ENCODE data around the gene PCAT6. TPM values are rescaled to one million over a fixed set of nuclear protein-coding genes. Genes with fewer than 3 reads are reported as not detected.

Gene PCAT6
- total and polyA plus RNA-seq, 2 of the 8 experiments (the other 6 are each of a cell fraction or from before 2014, with no cell fraction given): 4.6 to 14.7 TPM

DNA sequence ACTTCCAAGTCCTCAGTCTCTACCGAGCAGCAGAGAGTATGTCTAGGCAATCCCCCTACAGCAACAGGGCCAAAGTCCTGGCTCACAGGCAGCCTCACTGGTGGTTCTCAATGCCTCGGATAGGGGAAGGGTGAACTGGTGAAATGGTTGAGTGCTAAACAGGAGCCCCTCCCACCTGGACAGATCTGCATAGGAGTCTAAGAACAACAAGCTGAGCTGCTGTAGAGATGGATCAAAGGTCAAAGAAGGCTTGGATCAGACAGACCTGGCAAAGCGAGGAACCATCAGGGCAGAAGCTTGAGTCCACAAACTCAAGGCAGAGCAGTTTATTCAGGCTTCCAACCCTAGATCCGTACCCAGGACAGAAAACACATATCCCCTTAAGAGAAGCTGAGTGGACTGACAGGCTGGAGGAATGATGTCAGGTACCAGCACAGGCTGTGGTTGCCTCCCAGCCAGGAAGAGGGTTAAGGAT lies 46.4 kb downstream of the PCAT6 start:
- Histone ChIP-seq H3K9ac (replicated peaks in 1 of 4; ENCODE audit: extremely low read depth in 1 of 4, low read depth in 3 of 4, low read length in 3 of 4) (no peak overlapping the region), H3K23me2 (ENCODE audit: low read depth, low read length) (0 out of 2 replicates have a peak, but pooled peaks cover 2% of the 10 kb centered on the region), H2BK12ac (ENCODE audit: low read depth, low read length) (no peak overlapping the region), H3K4ac (replicated peaks; ENCODE audit: insufficient read length, low read depth, low read length) (no peak overlapping the region), H3K27ac (ENCODE audit: low read depth, low read length) (no peak overlapping the region), H2AFZ (ENCODE audit: low read length) (no peak overlapping the region), H2BK120ac (replicated peaks; ENCODE audit: low read depth, low read length) (no peak overlapping the region), H3K4me1 (replicated peaks in 1 of 4; ENCODE audit: control insufficient read depth in 3 of 4, insufficient read depth in 4 of 4, low read length in 3 of 4) (peaks cover 0 to 4% (median 2%) of the 10 kb centered on the region in 4 experiments; a peak in 3 of 7 replicates), H3K36me3 (ENCODE audit: control insufficient read depth in 2 of 4, insufficient read depth in 4 of 4, low read length in 3 of 4) (peaks cover 18 to 41% (median 34%) of the 10 kb centered on the region in 4 experiments), H3K79me1 (ENCODE audit: low read depth, low read length) (peaks cover 19% of the 10 kb centered on the region), H4K91ac (replicated peaks; ENCODE audit: insufficient read length, low read length) (no peak overlapping the region), H3K27me3 (replicated peaks in 1 of 4; ENCODE audit: control insufficient read depth in 3 of 4, extremely low read depth in 1 of 4, insufficient read depth in 3 of 4, low read length in 3 of 4) (no peaks in the 10 kb centered on the region), H3K23ac (ENCODE audit: insufficient read length) (no peak overlapping the region), H3K9me3 (ENCODE audit: insufficient read depth in 2 of 2, low read depth in 1 of 2, low read length in 1 of 2) (no peaks in the 10 kb centered on the region), H3K14ac (ENCODE audit: insufficient read length) (no peak overlapping the region), H3K18ac (ENCODE audit: extremely low read depth, low read length) (no peak overlapping the region), H3K4me2 (ENCODE audit: insufficient read depth in 1 of 2, low read depth in 2 of 2, low read length in 2 of 2) (no peak overlapping the region), H3K4me3 (ENCODE audit: extremely low read depth in 1 of 4, insufficient read depth in 2 of 4, low read depth in 3 of 4, low read length in 4 of 4) (no peak overlapping the region), H3K79me2 (ENCODE audit: control insufficient read depth in 1 of 2, insufficient read depth in 2 of 2, low read length in 2 of 2) (peaks cover 3 to 25% of the 10 kb centered on the region in 2 experiments; a peak in 3 of 4 replicates), H2BK20ac (ENCODE audit: low read length) (no peak overlapping the region), H2AK5ac (ENCODE audit: low read depth, low read length) (no peak overlapping the region), H2BK5ac (ENCODE audit: low read depth, low read length) (no peak overlapping the region), H4K20me1 (replicated peaks in 1 of 2; ENCODE audit: control insufficient read depth in 1 of 2, insufficient read depth in 2 of 2, low read length in 2 of 2) (peaks cover 1 to 11% of the 10 kb centered on the region in 2 experiments), H4K5ac (ENCODE audit: insufficient read length, low read depth, low read length) (no peak overlapping the region), H3K56ac (replicated peaks; ENCODE audit: insufficient read length, low read depth, low read length) (no peak overlapping the region), H2BK15ac (ENCODE audit: low read length) (no peak overlapping the region), H4K8ac (ENCODE audit: extremely low read depth, insufficient read depth, low read length) (no peak overlapping the region)
- no peak for DNase-seq (ENCODE audit: low read depth in 1 of 2, low spot score in 2 of 2)
- no peak for FAIRE-seq
- POLR2A ChIA-PET (ENCODE audit: partially characterized antibody): interaction anchor here (0.7 to 9.2 kb wide), 4 partner anchors 46 to 270 kb away, joined by 3 to 81 read pairs (median 4); partner anchors contain the start of genes ADORA1, KDM5B and PCAT6
- CTCF ChIA-PET (ENCODE audit: partially characterized antibody): interaction anchor here (0.7 to 2.3 kb wide), 4 partner anchors 12 to 173 kb away, joined by 3 to 5 read pairs (median 4); no protein-coding TSS in a partner anchor
- 67% methylated on average over 4 of the region's 4 CpGs; no CpG with 5 or more reads in 1 of the 2 experiments for WGBS, 2 experiments (ENCODE audit: extremely low coverage in 1 of 2, insufficient coverage in 1 of 2, insufficient read length in 1 of 2, insufficient replicate concordance in 2 of 2, low coverage in 1 of 2, low lambda C conversion rate in 2 of 2, missing lambda C conversion rate in 1 of 2)
- TF ChIP-seq EP300 (IDR thresholded peaks at IDR 0.05; ENCODE audit: borderline replicate concordance in 1 of 2, low read depth in 2 of 2, low read length in 2 of 2): no peak
- no peak for TF ChIP-seq MAFK (IDR thresholded peaks at IDR 0.05; ENCODE audit: low read depth, low read length)
- TF ChIP-seq SAP30 (IDR thresholded peaks at IDR 0.05; ENCODE audit: insufficient read depth, insufficient replicate concordance, low read length): no peak
- TF ChIP-seq RBBP5 (IDR thresholded peaks at IDR 0.05; ENCODE audit: borderline replicate concordance, low read depth, low read length): no peak
- TF ChIP-seq SIN3A (conservative IDR thresholded peaks at IDR 0.05 in 1 of 2, IDR thresholded peaks at IDR 0.05 in 1 of 2; ENCODE audit: low read depth in 1 of 2, low read length in 2 of 2): no peak
- no peak for TF ChIP-seq SRF (IDR thresholded peaks at IDR 0.05; ENCODE audit: low read depth, low read length)
- TF ChIP-seq TAF1 (IDR thresholded peaks at IDR 0.05; ENCODE audit: low read depth, low read length): no peak
- no peak for TF ChIP-seq EZH2 (IDR thresholded peaks at IDR 0.05; ENCODE audit: low read depth, low read length, severe bottlenecking)
- no peak for TF ChIP-seq SIRT6 (IDR thresholded peaks at IDR 0.05; ENCODE audit: low read length)
